ENCODE data around the gene ZDHHC20.

GRCh38 chr13:21364916-21365315 lies 94.2 kb downstream of the ZDHHC20 start:
- TF ChIP-seq CTCF (IDR thresholded peaks at IDR 0.05) (no peak), EP300 (IDR thresholded peaks at IDR 0.05; ENCODE audit: low read depth) (no peak)
